ENCODE data around the gene GALK1. TPM values are rescaled to one million over a fixed set of nuclear protein-coding genes. Genes with fewer than 3 reads are reported as not detected.

The GALK1 gene
- total RNA-seq, 1 experiment from 2014 or later: 23.9 TPM

DNA sequence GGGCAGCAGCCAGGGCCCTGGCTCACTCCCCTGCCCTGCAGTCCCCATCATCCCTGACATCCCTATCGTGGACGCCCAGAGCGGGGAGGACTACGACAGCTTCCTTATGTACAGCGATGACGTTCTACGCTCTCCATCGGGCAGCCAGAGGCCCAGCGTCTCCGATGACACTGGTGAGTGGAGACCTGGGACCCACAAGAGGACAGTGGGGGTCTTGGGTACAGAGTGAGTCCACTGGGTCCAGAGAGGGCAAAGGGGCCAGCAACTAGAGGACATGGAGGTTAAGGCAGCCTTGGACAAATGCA is 12.6 kb downstream of the GALK1 start:
- Histone ChIP-seq H3K9ac (ENCODE audit: low read length) (no peak overlapping the region), H3K27me3 (ENCODE audit: low read length) (no peaks in the 10 kb centered on the region), H3K4me3 (ENCODE audit: low read length) (no peak overlapping the region), H3K4me2 (ENCODE audit: low read depth, low read length, poor library complexity, severe bottlenecking) (no peak overlapping the region), H3K79me2 (ENCODE audit: low read length) (no peaks in the 10 kb centered on the region), H2AFZ (ENCODE audit: low read length) (no peak overlapping the region), H4K20me1 (ENCODE audit: insufficient read depth, low read depth, low read length) (no peaks in the 10 kb centered on the region), H3K9me2 (replicated peaks; ENCODE audit: insufficient read depth, low read length) (no peaks in the 10 kb centered on the region), H3K36me3 (ENCODE audit: insufficient read depth, low read length) (no peaks in the 10 kb centered on the region), H3K9me3 (ENCODE audit: low read length) (no peaks in the 10 kb centered on the region), H3K4me1 (ENCODE audit: low read length) (peaks cover 26% of the 10 kb centered on the region), H3K27ac (ENCODE audit: low read length) (no peak overlapping the region)
- no peak for DNase-seq

DNA sequence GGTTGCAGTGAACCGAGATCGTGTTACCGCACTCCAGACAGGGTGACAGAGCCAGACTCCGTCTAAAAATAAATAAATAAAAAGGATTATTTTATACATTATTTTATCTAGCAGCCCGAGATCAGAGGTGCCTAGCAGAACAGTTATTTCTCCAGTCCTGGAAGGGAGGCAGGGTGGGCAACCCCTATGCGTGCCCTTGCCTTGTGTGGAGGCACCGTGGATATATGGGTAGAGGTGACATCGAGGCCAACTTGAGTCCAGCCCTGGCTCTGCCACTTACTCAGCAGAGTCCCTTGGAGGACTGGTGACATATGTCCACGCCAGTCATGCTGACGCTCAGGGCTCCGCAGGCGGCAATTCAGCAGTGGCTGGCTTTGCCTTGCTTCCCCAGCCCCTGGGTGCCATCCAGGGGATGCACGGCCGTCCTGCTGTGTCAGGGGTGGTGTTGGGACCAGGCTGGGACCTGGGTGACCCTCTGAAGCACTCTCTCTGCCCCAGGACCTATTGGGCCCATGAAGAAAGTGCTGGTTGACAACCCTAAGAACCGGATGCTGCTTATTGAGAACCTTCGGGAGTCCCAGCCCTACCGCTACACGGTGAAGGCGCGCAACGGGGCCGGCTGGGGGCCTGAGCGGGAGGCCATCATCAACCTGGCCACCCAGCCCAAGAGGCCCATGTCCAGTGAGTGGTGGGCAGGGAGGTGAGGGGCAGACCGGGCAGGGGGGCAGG is 13.2 kb downstream of the GALK1 start:
- no peak for DNase-seq
- H3K4me3 ChIP-seq (ENCODE audit: low read length): no peak overlapping the region
- H3K9me3 ChIP-seq (ENCODE audit: low read length): no peaks in the 10 kb centered on the region
- H3K4me2 ChIP-seq (ENCODE audit: low read depth, low read length, poor library complexity, severe bottlenecking): no peak overlapping the region
- no peaks in the 10 kb centered on the region for H3K79me2 ChIP-seq (ENCODE audit: low read length)
- H3K36me3 ChIP-seq (ENCODE audit: insufficient read depth, low read length): no peaks in the 10 kb centered on the region
- no peak overlapping the region for H3K27ac ChIP-seq (ENCODE audit: low read length)
- H4K20me1 ChIP-seq (ENCODE audit: insufficient read depth, low read depth, low read length): no peaks in the 10 kb centered on the region
- H2AFZ ChIP-seq (ENCODE audit: low read length): no peak overlapping the region
- H3K9ac ChIP-seq (ENCODE audit: low read length): no peak overlapping the region
- H3K9me2 ChIP-seq (replicated peaks; ENCODE audit: insufficient read depth, low read length): no peaks in the 10 kb centered on the region
- H3K4me1 ChIP-seq (ENCODE audit: low read length): peaks cover 26% of the 10 kb centered on the region
- H3K27me3 ChIP-seq (ENCODE audit: low read length): no peaks in the 10 kb centered on the region

DNA sequence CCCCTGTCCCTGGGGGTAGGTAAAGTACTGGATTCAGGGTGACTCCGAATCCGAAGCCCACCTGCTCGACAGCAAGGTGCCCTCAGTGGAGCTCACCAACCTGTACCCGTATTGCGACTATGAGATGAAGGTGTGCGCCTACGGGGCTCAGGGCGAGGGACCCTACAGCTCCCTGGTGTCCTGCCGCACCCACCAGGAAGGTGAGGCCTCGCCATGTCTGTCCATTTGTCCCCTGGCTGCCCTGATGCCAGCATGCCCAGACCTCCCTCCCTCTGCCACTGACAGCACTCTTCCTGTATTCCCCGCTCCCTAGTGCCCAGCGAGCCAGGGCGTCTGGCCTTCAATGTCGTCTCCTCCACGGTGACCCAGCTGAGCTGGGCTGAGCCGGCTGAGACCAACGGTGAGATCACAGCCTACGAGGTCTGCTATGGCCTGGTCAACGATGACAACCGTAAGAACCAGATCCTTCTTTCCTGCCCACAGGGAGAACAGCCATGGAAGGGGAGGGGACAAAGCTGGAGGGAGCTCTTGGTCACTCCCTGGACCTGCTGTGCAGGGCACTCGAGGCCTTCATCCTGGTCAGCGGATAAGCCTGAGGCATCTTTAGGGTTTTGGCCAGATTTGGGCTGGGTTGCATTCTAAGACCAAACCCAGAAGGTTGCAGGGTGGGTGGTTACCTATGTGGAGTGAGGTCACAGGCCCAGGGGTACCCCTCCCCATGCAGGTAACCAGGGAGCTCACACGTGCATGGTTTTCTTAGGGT is 14.2 kb downstream of the GALK1 start:
- Histone ChIP-seq H3K4me3 (ENCODE audit: low read length) (no peak overlapping the region), H3K36me3 (ENCODE audit: insufficient read depth, low read length) (no peaks in the 10 kb centered on the region), H4K20me1 (ENCODE audit: insufficient read depth, low read depth, low read length) (no peaks in the 10 kb centered on the region), H3K27ac (ENCODE audit: low read length) (no peak overlapping the region), H3K27me3 (ENCODE audit: low read length) (no peaks in the 10 kb centered on the region), H2AFZ (ENCODE audit: low read length) (no peak overlapping the region), H3K9me3 (ENCODE audit: low read length) (no peaks in the 10 kb centered on the region), H3K79me2 (ENCODE audit: low read length) (no peaks in the 10 kb centered on the region), H3K9me2 (replicated peaks; ENCODE audit: insufficient read depth, low read length) (no peaks in the 10 kb centered on the region), H3K4me1 (ENCODE audit: low read length) (peaks cover 26% of the 10 kb centered on the region), H3K9ac (ENCODE audit: low read length) (no peak overlapping the region), H3K4me2 (ENCODE audit: low read depth, low read length, poor library complexity, severe bottlenecking) (no peak overlapping the region)
- no peak for DNase-seq

DNA sequence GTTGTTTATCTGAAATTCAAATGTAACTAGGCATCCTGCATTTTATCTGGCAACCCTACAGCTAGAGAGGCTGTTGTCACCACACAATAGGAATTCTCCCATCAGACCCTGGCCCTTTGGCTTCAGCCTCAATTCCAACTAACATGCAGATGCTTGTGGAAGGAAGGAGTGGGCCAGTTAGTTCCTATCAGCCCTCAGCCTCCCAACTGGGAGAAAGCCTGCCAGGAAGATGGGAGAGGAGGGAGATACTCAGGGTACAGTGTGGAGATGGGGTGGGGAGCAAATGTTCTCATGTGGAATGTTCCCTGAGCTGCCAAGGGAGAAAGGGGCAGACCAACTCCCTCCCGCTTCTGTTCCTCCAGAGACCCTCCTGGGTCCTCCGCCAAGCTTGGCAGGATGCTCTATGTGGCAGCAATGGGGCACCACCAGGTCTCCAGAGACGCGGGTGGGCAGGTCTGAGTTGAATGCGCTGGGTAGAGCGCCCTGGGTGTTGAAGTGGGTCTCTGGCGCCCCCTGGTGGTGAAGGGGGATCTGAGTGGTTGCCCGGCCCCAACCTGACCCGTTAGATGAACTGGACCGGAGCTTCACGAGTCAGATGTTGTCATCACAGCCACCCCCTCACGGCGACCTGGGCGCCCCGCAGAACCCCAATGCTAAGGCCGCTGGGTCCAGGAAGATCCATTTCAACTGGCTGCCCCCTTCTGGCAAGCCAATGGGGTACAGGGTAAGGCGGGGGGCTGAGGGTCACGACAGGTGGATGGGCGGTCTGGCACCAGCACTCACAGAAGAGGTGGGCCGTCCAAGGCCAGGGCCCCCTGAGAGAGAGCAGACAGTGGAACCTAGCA is 15.2 kb downstream of the GALK1 start:
- no peaks in the 10 kb centered on the region for H3K79me2 ChIP-seq (ENCODE audit: low read length)
- H3K27ac ChIP-seq (ENCODE audit: low read length): no peak overlapping the region
- no peaks in the 10 kb centered on the region for H3K9me2 ChIP-seq (replicated peaks; ENCODE audit: insufficient read depth, low read length)
- DNase-seq: peak; percentile 94
- peaks cover 26% of the 10 kb centered on the region for H3K4me1 ChIP-seq (ENCODE audit: low read length)
- H3K9ac ChIP-seq (ENCODE audit: low read length): peak overlapping the region; percentile 37
- H3K4me3 ChIP-seq (ENCODE audit: low read length): no peak overlapping the region
- H4K20me1 ChIP-seq (ENCODE audit: insufficient read depth, low read depth, low read length): no peaks in the 10 kb centered on the region
- H3K4me2 ChIP-seq (ENCODE audit: low read depth, low read length, poor library complexity, severe bottlenecking): peak overlapping the region; percentile 27
- H3K27me3 ChIP-seq (ENCODE audit: low read length): no peaks in the 10 kb centered on the region
- no peaks in the 10 kb centered on the region for H3K36me3 ChIP-seq (ENCODE audit: insufficient read depth, low read length)
- no peaks in the 10 kb centered on the region for H3K9me3 ChIP-seq (ENCODE audit: low read length)
- 0 out of 2 replicates have a peak overlapping the region, but pooled peaks have one; percentile 18 for H2AFZ ChIP-seq (ENCODE audit: low read length)

DNA sequence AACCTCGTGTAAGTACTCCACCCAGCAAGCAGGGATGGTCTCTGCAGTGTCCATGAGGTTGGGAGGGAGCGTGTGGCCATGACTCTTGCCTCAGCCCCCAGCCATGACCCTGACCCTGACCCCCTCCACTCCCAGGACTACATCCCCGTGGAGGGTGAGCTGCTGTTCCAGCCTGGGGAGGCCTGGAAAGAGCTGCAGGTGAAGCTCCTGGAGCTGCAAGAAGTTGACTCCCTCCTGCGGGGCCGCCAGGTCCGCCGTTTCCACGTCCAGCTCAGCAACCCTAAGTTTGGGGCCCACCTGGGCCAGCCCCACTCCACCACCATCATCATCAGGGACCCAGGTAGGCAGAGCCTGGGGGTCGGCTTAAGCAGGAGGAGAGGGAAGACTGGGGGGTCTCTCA is 16.3 kb downstream of the GALK1 start:
- Histone ChIP-seq H3K9me2 (replicated peaks; ENCODE audit: insufficient read depth, low read length) (no peaks in the 10 kb centered on the region), H3K27ac (ENCODE audit: low read length) (no peak overlapping the region), H3K4me1 (ENCODE audit: low read length) (peaks cover 18% of the 10 kb centered on the region), H2AFZ (ENCODE audit: low read length) (no peak overlapping the region), H3K27me3 (ENCODE audit: low read length) (no peaks in the 10 kb centered on the region), H3K36me3 (ENCODE audit: insufficient read depth, low read length) (no peaks in the 10 kb centered on the region), H4K20me1 (ENCODE audit: insufficient read depth, low read depth, low read length) (no peaks in the 10 kb centered on the region), H3K4me2 (ENCODE audit: low read depth, low read length, poor library complexity, severe bottlenecking) (no peak overlapping the region), H3K4me3 (ENCODE audit: low read length) (no peak overlapping the region), H3K9me3 (ENCODE audit: low read length) (no peaks in the 10 kb centered on the region), H3K79me2 (ENCODE audit: low read length) (no peaks in the 10 kb centered on the region), H3K9ac (ENCODE audit: low read length) (no peak overlapping the region)
- no peak for DNase-seq

DNA sequence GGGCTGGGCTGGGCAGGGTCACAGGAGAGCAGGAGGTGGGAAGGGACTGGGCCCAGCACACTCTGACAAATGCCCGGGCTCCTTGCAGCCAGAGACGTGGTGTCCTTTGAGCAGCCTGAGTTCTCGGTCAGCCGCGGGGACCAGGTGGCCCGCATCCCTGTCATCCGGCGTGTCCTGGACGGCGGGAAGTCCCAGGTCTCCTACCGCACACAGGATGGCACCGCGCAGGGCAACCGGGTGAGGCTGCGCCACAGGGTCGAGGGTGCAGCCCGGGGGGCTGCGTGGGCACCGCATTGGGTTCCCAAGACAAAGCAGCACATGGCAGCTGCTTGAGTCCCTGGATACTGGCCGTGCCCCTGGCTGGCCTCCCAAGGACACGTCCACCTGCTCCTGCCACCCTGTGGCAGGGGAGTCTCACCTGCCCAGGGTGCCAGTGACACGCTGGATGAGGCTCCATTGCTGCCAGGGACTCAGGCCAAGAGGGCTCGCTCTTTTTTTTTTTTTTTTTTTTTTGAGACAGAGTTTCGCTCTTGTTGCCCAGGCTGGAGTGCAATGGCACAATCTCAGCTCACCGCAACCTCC is 21.3 kb downstream of the GALK1 start:
- H3K9me2 ChIP-seq (replicated peaks; ENCODE audit: insufficient read depth, low read length): no peaks in the 10 kb centered on the region
- no peaks in the 10 kb centered on the region for H3K36me3 ChIP-seq (ENCODE audit: insufficient read depth, low read length)
- no peak overlapping the region for H3K27ac ChIP-seq (ENCODE audit: low read length)
- no peaks in the 10 kb centered on the region for H3K27me3 ChIP-seq (ENCODE audit: low read length)
- no peak overlapping the region for H3K4me3 ChIP-seq (ENCODE audit: low read length)
- H3K4me2 ChIP-seq (ENCODE audit: low read depth, low read length, poor library complexity, severe bottlenecking): no peak overlapping the region
- no peaks in the 10 kb centered on the region for H3K4me1 ChIP-seq (ENCODE audit: low read length)
- H4K20me1 ChIP-seq (ENCODE audit: insufficient read depth, low read depth, low read length): no peaks in the 10 kb centered on the region
- no peaks in the 10 kb centered on the region for H3K79me2 ChIP-seq (ENCODE audit: low read length)
- H3K9me3 ChIP-seq (ENCODE audit: low read length): no peaks in the 10 kb centered on the region
- no peak for DNase-seq
- no peak overlapping the region for H3K9ac ChIP-seq (ENCODE audit: low read length)
- no peak overlapping the region for H2AFZ ChIP-seq (ENCODE audit: low read length)

DNA sequence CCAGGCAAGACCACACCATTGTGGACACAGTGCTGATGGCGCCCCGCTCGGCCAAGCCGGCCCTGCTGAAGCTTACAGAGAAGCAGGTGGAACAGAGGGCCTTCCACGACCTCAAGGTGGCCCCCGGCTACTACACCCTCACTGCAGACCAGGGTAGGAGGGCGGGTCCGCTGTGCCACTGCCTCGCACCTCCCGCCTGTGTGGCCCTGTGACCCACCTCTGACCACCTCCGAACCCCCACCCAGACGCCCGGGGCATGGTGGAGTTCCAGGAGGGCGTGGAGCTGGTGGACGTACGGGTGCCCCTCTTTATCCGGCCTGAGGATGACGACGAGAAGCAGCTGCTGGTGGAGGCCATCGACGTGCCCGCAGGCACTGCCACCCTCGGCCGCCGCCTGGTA is 22.7 kb downstream of the GALK1 start:
- DNase-seq: no peak
- H3K9ac ChIP-seq (ENCODE audit: low read length): no peak overlapping the region
- no peaks in the 10 kb centered on the region for H3K79me2 ChIP-seq (ENCODE audit: low read length)
- H3K4me2 ChIP-seq (ENCODE audit: low read depth, low read length, poor library complexity, severe bottlenecking): no peak overlapping the region
- H2AFZ ChIP-seq (ENCODE audit: low read length): no peak overlapping the region
- peaks cover 9% of the 10 kb centered on the region for H3K4me1 ChIP-seq (ENCODE audit: low read length)
- H3K36me3 ChIP-seq (ENCODE audit: insufficient read depth, low read length): no peaks in the 10 kb centered on the region
- H3K4me3 ChIP-seq (ENCODE audit: low read length): no peak overlapping the region
- H3K27ac ChIP-seq (ENCODE audit: low read length): no peak overlapping the region
- no peaks in the 10 kb centered on the region for H3K9me2 ChIP-seq (replicated peaks; ENCODE audit: insufficient read depth, low read length)
- H3K9me3 ChIP-seq (ENCODE audit: low read length): no peaks in the 10 kb centered on the region
- no peaks in the 10 kb centered on the region for H3K27me3 ChIP-seq (ENCODE audit: low read length)
- H4K20me1 ChIP-seq (ENCODE audit: insufficient read depth, low read depth, low read length): no peaks in the 10 kb centered on the region

DNA sequence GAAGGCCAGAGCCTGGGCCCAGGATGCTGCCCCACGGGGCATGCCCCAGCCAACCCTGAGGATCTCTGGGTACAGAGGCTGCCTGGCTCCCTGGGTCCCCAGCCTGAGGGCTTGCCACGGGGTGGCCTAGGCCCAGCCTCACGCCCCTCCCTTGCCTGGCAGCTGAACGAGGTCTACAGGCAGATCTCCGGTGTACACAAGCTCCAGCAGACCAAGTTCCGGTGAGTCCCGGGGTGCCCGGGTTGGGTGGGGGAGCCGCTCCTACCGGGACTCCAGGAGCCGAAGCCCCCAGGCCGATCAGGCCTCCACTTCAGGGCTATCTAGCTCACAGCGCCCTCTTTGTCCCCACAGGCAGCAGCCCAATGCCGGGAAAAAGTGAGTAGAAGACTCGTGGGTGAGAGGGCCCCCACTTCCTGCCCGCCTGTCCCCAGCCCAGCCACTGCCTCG is 24.3 kb downstream of the GALK1 start:
- no peak overlapping the region for H3K9ac ChIP-seq (ENCODE audit: low read length)
- no peaks in the 10 kb centered on the region for H3K79me2 ChIP-seq (ENCODE audit: low read length)
- no peak overlapping the region; the same call in 1 of the 2 replicates for H2AFZ ChIP-seq (ENCODE audit: low read length)
- H3K36me3 ChIP-seq (ENCODE audit: insufficient read depth, low read length): no peaks in the 10 kb centered on the region
- no peak for DNase-seq
- H3K4me1 ChIP-seq (ENCODE audit: low read length): peaks cover 9% of the 10 kb centered on the region
- H3K4me2 ChIP-seq (ENCODE audit: low read depth, low read length, poor library complexity, severe bottlenecking): no peak overlapping the region
- no peaks in the 10 kb centered on the region for H3K9me3 ChIP-seq (ENCODE audit: low read length)
- no peak overlapping the region for H3K27ac ChIP-seq (ENCODE audit: low read length)
- no peaks in the 10 kb centered on the region for H3K27me3 ChIP-seq (ENCODE audit: low read length)
- no peaks in the 10 kb centered on the region for H3K9me2 ChIP-seq (replicated peaks; ENCODE audit: insufficient read depth, low read length)
- H3K4me3 ChIP-seq (ENCODE audit: low read length): no peak overlapping the region
- no peaks in the 10 kb centered on the region for H4K20me1 ChIP-seq (ENCODE audit: insufficient read depth, low read depth, low read length)

Measured in Karpas-422 (cell line).